Right lobe of liver (tissue), 4 donors: Measurements from ENCODE around the gene GLA.

Source experiments
- POLR2A ChIP-seq: fragments of 450-650 bp; IDR thresholded peaks from one replicate; pipeline ENCODE4 v1.6.1; 2017; ENCODE audit warnings: antibody characterized with exemption, mild to moderate bottlenecking
- TF ChIP-seq, protein P1 (sequence below), 4 donors: fragments of 200-600 bp in 3 of 4; fragments of 450-650 bp in 1 of 4; IDR thresholded peaks; one replicate each; pipeline versions ENCODE4 v1.5.1 to v1.8.0; 2016 to 2022; ENCODE audit warnings: antibody characterized with exemption in 4 of 4, mild to moderate bottlenecking in 2 of 4
- donor health status: DM: no; HTN: no; CAD: no.
- donor health status: DM: no; HTN: no; CAD: no.
- donor health status: DM: no; HTN: yes; CAD: no.

DNA sequence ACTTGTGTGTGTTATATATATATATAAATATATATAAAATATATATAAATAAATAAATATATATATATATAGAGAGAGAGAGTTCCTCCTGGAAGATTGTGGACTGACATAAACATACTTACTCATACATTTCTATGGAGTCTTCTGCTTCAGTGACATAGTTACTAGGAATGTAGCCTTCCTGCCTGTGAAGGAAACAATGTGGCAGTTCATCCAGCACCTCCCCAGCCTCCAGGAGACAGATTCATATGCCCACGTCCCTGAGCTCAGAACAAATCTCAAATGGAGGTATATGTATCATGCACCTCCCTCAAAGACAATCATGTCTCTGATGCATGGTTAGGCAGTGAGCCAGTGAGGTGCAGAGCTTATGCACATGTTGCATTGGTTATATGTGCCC, 47.8 kb downstream of the GLA start:
- TF ChIP-seq, protein P1, sequence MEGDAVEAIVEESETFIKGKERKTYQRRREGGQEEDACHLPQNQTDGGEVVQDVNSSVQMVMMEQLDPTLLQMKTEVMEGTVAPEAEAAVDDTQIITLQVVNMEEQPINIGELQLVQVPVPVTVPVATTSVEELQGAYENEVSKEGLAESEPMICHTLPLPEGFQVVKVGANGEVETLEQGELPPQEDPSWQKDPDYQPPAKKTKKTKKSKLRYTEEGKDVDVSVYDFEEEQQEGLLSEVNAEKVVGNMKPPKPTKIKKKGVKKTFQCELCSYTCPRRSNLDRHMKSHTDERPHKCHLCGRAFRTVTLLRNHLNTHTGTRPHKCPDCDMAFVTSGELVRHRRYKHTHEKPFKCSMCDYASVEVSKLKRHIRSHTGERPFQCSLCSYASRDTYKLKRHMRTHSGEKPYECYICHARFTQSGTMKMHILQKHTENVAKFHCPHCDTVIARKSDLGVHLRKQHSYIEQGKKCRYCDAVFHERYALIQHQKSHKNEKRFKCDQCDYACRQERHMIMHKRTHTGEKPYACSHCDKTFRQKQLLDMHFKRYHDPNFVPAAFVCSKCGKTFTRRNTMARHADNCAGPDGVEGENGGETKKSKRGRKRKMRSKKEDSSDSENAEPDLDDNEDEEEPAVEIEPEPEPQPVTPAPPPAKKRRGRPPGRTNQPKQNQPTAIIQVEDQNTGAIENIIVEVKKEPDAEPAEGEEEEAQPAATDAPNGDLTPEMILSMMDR (IDR thresholded peaks at IDR 0.05): no peak
- no peak for TF ChIP-seq POLR2A
